ENCODE data around the gene SEPSECS. TPM values are rescaled to one million over a fixed set of nuclear protein-coding genes. Genes with fewer than 3 reads are reported as not detected.

The SEPSECS gene
- total and polyA plus RNA-seq, 2 experiments from 2014 or later, result 1.2 to 4.7 TPM

DNA sequence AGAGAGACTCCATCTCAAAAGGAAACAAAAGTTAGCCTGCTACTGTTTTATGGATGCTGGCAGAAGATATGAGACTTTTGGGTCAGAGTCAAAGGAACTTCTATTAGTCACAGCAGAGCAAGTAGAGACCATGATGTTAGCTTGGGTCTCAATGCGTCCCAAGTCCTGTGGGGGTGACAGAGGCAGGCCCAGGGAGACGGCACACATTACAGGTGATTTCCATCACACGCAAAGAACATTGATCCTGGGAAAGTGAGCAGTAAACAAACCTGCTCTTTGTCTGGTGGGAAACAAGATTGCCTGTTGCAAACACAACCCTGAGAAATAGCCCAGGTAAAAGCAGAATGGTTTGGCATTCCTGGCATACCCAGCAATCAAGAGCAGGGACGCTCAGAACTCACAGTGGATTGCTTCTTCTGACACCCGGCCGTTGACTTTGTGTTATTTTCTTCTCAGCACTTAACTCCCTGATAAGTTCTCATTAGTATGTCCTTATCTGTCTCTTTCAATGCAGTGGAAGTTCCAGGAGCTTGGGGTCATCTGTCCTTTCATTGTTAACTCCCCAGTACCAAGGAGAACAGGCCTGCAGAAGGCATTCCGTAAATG, 78.3 kb downstream of the SEPSECS start (continued):
- TF ChIP-seq, protein P1, sequence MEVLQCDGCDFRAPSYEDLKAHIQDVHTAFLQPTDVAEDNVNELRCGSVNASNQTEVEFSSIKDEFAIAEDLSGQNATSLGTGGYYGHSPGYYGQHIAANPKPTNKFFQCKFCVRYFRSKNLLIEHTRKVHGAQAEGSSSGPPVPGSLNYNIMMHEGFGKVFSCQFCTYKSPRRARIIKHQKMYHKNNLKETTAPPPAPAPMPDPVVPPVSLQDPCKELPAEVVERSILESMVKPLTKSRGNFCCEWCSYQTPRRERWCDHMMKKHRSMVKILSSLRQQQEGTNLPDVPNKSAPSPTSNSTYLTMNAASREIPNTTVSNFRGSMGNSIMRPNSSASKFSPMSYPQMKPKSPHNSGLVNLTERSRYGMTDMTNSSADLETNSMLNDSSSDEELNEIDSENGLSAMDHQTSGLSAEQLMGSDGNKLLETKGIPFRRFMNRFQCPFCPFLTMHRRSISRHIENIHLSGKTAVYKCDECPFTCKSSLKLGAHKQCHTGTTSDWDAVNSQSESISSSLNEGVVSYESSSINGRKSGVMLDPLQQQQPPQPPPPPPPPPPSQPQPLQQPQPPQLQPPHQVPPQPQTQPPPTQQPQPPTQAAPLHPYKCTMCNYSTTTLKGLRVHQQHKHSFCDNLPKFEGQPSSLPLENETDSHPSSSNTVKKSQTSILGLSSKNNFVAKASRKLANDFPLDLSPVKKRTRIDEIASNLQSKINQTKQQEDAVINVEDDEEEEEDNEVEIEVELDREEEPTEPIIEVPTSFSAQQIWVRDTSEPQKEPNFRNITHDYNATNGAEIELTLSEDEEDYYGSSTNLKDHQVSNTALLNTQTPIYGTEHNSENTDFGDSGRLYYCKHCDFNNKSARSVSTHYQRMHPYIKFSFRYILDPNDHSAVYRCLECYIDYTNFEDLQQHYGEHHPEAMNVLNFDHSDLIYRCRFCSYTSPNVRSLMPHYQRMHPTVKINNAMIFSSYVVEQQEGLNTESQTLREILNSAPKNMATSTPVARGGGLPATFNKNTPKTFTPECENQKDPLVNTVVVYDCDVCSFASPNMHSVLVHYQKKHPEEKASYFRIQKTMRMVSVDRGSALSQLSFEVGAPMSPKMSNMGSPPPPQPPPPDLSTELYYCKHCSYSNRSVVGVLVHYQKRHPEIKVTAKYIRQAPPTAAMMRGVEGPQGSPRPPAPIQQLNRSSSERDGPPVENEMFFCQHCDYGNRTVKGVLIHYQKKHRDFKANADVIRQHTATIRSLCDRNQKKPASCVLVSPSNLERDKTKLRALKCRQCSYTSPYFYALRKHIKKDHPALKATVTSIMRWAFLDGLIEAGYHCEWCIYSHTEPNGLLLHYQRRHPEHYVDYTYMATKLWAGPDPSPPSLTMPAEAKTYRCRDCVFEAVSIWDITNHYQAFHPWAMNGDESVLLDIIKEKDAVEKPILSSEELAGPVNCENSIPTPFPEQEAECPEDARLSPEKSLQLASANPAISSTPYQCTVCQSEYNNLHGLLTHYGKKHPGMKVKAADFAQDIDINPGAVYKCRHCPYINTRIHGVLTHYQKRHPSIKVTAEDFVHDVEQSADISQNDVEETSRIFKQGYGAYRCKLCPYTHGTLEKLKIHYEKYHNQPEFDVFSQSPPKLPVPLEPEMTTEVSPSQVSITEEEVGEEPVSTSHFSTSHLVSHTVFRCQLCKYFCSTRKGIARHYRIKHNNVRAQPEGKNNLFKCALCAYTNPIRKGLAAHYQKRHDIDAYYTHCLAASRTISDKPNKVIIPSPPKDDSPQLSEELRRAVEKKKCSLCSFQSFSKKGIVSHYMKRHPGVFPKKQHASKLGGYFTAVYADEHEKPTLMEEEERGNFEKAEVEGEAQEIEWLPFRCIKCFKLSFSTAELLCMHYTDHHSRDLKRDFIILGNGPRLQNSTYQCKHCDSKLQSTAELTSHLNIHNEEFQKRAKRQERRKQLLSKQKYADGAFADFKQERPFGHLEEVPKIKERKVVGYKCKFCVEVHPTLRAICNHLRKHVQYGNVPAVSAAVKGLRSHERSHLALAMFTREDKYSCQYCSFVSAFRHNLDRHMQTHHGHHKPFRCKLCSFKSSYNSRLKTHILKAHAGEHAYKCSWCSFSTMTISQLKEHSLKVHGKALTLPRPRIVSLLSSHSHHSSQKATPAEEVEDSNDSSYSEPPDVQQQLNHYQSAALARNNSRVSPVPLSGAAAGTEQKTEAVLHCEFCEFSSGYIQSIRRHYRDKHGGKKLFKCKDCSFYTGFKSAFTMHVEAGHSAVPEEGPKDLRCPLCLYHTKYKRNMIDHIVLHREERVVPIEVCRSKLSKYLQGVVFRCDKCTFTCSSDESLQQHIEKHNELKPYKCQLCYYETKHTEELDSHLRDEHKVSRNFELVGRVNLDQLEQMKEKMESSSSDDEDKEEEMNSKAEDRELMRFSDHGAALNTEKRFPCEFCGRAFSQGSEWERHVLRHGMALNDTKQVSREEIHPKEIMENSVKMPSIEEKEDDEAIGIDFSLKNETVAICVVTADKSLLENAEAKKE (CRISPR knock-in tag; IDR thresholded peaks at IDR 0.05), result no peak
- TF ChIP-seq NANOG (IDR thresholded peaks at IDR 0.05; ENCODE audit: borderline replicate concordance), result no peak

DNA sequence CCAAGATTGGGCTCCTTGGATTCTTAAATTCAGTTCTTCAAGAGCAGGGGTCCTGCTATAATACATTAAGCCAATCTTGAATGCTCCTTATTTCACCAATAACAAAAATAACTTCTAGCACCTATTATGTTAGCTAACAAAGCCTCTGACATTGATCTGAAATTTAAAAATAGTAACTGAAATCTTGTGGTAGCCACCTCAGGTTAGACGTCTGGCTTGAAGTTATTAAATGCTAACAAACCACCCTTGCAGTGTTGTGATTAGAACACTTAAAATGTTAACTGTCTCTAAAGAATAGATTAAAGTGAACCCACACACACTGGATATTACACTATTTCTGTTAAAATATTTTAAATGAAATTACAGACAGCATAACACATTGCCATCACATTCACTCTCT, 79.7 kb downstream of the SEPSECS start:
- no peaks in the 10 kb centered on the region for H3K9me2 ChIP-seq (ENCODE audit: insufficient read depth)
- no peaks in the 10 kb centered on the region for H3K27me3 ChIP-seq (ENCODE audit: insufficient read depth)
- H3F3A ChIP-seq (replicated peaks; ENCODE audit: low read depth), result no peaks in the 10 kb centered on the region
- Mint-ChIP-seq H3K27ac (no peak overlapping the region), H3K9me3 (peaks cover 7% of the 10 kb centered on the region; the same call in 1 of the 3 replicates), H3K36me3 (ENCODE audit: low read depth) (no peaks in the 10 kb centered on the region), H3K4me3 (no peak overlapping the region), H3K4me1 (no peaks in the 10 kb centered on the region), H3K27me3 (ENCODE audit: insufficient read depth, low read depth, poor library complexity) (peaks cover 10% of the 10 kb centered on the region)
- DNase-seq (ENCODE audit: low spot score) (no peak), ATAC-seq (no peak)
- no peak overlapping the region for H3K4me3 ChIP-seq
- no peak overlapping the region for H3K27ac ChIP-seq (ENCODE audit: low read depth)
- no peaks in the 10 kb centered on the region for H3K4me1 ChIP-seq (ENCODE audit: insufficient read depth)
- H3K4me2 ChIP-seq, result no peak overlapping the region
- H3K36me3 ChIP-seq (ENCODE audit: insufficient read depth), result no peaks in the 10 kb centered on the region
- no peaks in the 10 kb centered on the region for H3K79me2 ChIP-seq (replicated peaks; ENCODE audit: insufficient read depth)
- no peaks in the 10 kb centered on the region for H4K20me1 ChIP-seq (replicated peaks; ENCODE audit: insufficient read depth)
- no peak overlapping the region for H2AFZ ChIP-seq
- TF ChIP-seq STAT1 (IDR thresholded peaks at IDR 0.05; ENCODE audit: unreplicated experiment) (no peak), ZNF114 (CRISPR knock-in tag; IDR thresholded peaks at IDR 0.05) (no peak), EZH2phosphoT487 (IDR thresholded peaks at IDR 0.05; ENCODE audit: unreplicated experiment) (no peak), JUNB (IDR thresholded peaks at IDR 0.05; ENCODE audit: unreplicated experiment) (no peak)
- TF ChIP-seq, protein P1 (CRISPR knock-in tag; IDR thresholded peaks at IDR 0.05), result no peak
- TF ChIP-seq, protein P2, sequence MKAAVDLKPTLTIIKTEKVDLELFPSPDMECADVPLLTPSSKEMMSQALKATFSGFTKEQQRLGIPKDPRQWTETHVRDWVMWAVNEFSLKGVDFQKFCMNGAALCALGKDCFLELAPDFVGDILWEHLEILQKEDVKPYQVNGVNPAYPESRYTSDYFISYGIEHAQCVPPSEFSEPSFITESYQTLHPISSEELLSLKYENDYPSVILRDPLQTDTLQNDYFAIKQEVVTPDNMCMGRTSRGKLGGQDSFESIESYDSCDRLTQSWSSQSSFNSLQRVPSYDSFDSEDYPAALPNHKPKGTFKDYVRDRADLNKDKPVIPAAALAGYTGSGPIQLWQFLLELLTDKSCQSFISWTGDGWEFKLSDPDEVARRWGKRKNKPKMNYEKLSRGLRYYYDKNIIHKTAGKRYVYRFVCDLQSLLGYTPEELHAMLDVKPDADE (IDR thresholded peaks at IDR 0.05), result no peak
